ENCODE data around the gene SLC45A1.
A peak's percentile ranks its signal among the peaks of the same experiment; 100 is the strongest.
"Not testable (repeated sequence)": the region's sequence is repeated elsewhere in the genome, so short reads cannot be mapped to it uniquely, and the experiment has no call there.

The SLC45A1 gene

GRCh38 chr1:8367571-8368194 lies 49.8 kb downstream of the SLC45A1 start:
- DNase-seq (ENCODE audit: low spot score): peak; percentile 39

DNA sequence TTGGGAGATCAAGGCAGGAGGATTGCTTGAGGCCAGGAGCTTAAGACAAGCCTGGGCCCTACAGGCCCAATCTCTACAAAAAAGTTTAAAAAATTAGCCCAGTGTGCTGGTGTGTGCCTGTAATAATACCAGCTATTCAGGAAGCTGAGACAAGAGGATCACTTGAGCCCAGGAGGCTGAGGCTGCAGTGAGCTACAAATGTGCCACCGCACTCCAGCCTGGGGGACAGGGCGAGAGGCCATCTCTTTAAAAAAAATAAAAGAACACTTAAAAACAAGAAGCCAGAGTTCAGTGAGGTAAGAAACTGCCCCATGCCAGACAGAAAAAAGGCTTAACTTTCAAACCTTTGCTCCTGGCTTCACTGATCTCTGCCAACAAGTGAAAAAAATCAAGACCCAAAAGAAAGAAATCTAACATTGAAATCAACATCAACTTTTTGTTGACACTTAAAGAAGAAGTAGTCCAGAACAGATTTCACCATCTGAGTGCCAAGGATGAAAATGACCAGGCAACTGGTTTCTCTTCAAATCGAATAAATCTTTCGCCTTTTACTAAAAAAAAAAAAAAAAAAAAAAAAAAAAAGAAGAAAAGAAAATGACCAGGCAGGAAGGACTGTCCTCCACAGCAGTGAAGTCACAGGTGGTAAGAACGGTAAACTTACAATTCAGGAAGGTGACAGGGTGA lies 51.2 kb downstream of the SLC45A1 start:
- no peak for DNase-seq (ENCODE audit: low spot score)

DNA sequence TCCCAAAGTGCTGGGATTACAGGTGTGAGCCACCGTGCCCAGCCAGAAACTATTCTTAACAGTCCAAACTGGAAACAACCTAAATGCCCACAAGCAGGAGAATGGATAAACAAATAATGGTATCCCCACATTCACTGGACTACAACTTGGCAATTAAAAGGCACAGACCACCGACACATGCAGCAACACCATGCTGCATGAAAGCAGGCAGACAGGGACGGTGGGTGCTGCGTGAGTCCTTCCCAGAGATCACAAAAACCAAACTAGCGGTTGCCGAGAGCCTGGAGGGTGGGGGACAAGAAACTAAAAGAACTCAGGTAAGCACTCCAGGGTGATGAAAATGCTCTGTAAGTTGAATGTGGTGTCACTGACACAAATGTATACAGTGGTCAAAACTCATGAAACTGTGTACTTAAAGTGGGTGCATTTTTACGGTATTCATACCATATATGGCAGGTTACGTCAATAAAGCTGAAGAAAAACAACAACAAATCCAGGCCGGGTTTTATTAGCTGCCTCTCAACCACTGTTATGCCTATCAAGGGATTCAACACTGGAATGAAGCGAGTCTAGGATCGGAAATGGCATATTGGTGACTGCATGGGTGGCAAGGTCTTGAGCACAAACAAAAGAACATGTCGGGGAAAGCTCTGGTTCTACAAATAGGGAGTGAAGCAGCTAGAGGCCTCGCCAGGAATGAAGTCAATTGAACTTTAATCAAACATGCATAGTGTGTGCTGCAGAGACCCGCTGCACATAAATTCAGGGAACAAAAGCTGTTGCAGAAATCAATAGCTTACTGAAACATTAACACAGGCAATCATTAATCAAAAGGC lies 52.4 kb downstream of the SLC45A1 start:
- peak; percentile 23 for DNase-seq (ENCODE audit: low spot score)

- no peak for DNase-seq (ENCODE audit: low spot score)
Measured at GRCh38 chr1:8370905-8371315, 53.0 kb downstream of the SLC45A1 start.

DNA sequence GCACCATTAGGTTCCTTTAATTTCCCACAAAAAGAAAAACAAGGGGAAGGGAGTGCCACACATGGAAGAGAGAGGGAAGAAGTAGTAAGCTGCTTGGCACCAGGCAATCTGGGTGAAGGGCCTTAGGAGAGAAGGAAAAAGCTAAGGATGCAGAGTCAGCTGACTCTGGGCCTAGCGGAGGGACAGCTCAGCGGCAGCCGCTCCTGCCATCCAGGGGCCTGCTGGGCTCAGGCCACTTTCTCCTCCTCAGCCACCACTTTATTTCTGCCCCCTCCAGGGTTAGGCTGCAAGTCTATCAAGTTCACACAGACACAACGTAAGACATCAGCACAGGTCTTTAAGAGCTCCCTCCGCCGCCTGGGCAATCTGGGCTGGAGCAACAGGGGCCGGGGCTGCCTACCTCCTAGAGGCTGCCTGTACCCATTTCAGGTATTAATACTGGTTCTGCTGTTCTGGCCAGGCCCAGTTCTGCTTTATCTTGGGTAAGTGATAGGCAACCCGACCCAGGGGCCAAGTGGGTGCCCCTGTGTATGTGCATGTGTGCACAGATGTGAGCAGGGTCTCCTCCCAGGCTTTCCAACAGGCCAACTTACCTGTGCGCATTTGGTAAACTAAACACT lies 53.6 kb downstream of the SLC45A1 start:
- DNase-seq (ENCODE audit: low spot score): no peak

DNA sequence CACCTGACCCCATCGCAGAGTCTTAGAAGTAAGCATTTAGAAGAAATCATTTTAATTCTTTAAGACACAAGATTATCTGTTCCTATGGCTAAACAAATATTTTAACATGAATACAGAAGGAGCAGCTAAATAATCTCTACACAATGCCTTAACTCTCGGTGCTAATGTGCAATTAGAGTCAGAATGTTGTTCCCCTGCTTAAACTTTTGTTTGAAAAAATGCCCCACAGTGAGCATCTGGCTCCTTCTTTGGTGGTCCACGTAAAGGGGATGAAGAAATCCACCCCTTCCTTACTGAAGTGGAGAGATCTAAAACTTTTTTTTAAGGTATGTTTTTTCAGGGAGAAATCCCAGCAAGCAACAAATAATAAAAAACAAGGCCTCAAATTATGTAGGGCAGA lies 55.2 kb downstream of the SLC45A1 start:
- no peak for DNase-seq (ENCODE audit: low spot score)

DNA sequence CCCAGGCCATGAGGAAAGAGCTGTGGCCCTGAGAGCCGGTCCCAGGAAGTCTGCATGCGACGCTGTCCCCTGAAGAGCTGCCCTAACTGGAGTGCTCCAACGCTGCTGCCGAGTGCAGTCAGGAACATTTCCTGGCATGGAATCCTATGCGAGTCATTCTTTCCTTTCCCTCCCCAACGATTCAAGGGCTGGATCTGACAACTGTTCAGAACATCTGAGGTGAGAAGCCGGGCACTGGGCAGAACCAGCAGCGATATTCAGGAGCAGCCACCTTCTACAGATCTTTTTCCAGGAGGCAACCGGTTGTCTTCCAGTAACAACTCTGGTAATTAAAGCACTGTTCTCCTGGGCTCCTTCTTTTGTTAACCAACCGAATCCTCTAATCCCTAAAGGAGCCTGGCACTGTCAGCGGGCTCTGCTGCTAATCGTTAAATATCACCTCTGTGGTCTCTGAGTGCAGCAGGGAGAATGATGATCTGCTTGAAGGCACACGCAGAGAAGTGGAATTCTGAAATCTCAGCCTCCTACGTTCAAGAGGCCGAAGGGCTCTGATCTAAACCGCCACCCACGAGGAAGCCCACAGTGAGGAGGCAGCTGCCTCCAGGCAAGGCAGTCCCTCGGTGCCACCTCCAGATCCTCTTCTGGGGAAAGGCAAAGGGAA lies 55.8 kb downstream of the SLC45A1 start:
- DNase-seq (ENCODE audit: low spot score): peak; percentile 86

DNA sequence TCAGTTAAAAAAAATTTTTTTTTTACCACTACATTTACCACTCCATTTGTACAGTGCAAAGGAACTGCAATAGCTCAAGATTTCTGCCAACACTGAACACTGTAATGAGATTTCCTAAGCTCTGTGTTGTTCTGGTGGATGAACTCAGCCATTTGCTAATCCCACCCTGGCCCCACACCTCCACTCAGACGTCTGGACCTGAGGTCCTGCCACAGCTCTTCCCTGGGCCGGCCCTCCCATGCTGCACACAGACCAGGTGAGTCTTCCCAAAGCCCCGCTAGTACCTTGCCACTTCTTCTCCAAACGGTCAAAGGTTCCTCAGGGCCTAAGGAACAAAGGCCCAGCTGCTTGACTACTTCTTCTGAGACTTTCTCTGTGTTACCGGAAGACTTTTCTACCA lies 56.4 kb downstream of the SLC45A1 start:
- DNase-seq (ENCODE audit: low spot score): no peak

DNA sequence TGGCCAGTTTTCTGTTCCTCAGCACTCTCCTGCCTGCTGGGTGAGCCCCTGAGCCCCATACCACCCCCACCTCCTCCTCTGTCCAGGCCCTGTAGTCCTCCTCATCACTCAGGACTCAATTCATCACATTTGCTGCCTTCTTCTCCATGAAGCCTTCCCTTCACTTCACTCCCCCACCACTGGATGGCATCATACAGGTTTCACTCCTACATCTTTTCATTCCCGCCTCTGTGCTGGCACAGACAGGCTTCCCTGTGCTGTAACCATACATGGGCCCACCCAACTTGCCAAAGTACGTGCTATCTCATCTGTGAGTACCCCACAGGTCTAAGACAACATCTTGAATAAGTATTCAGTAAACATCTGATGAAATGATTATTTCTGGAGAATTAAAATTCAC lies 56.9 kb downstream of the SLC45A1 start:
- DNase-seq (ENCODE audit: low spot score): peak; percentile 62

DNA sequence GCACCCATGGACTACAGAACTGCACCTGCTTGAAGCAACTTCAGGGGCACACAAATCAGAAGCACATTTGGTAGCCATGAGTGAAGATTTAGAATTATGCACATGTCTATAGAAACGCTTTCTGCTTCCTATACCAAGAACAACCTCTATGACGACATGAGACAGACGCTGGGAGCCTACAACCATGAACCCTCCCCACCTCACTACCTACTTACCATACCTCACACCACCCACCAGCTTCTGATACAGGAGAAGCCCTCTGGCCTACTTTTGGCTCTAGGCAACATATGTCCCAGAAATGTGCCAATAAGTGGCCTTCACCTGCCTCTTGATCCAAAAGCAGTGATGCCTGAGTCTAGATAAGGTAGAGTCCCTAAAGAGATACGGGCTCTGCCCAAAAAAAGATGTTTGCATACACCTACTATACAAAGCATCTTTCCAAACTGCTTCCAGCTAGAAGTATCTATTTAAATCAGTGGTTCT lies 58.5 kb downstream of the SLC45A1 start:
- DNase-seq (ENCODE audit: low spot score): no peak

- no peak for DNase-seq (ENCODE audit: low spot score)
Measured at GRCh38 chr1:8377271-8377981, 59.5 kb downstream of the SLC45A1 start.

GRCh38 chr1:8378178-8378577 lies 60.3 kb downstream of the SLC45A1 start:
- no peak for DNase-seq (ENCODE audit: low spot score)

- DNase-seq (ENCODE audit: low spot score): no peak
Measured at GRCh38 chr1:8378981-8379470, 61.1 kb downstream of the SLC45A1 start.

DNA sequence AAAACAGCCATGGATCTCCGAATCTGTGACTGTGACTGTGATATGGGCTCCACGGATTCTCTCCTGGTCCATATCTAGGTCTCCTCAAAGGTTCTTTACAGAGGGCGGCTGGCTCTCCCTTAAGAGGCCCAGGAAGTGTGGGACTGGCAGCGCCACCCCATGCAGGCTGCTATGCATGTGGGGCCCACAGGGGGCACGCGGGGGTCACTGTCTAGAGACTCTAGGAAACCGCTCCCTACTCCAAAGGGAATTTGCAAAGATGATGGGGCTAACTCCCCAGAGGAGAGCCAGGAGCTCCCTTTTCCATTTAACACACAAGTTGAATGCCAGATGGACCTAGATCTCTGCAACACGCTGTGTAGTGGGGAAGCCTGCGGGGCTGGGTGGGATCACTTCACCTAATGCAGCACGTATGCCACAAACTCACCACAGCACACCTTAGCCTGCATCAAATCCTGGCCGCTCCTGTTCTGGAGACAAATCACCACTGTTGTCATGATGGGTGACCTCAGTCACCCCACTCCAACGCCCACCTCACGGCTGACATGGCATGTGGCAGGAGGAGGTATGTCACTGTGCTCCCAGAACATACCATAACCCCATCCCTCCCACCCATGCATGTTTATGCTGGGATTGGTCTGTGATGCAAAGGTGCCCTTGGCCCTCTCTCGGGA lies 61.7 kb downstream of the SLC45A1 start:
- no peak for DNase-seq (ENCODE audit: low spot score)

- not testable (repeated sequence) for DNase-seq (ENCODE audit: low spot score)
Measured at GRCh38 chr1:8380310-8380709, 62.4 kb downstream of the SLC45A1 start.

- no peak for DNase-seq (ENCODE audit: low spot score)
Measured at GRCh38 chr1:8381618-8382017, 63.7 kb downstream of the SLC45A1 start.

DNA sequence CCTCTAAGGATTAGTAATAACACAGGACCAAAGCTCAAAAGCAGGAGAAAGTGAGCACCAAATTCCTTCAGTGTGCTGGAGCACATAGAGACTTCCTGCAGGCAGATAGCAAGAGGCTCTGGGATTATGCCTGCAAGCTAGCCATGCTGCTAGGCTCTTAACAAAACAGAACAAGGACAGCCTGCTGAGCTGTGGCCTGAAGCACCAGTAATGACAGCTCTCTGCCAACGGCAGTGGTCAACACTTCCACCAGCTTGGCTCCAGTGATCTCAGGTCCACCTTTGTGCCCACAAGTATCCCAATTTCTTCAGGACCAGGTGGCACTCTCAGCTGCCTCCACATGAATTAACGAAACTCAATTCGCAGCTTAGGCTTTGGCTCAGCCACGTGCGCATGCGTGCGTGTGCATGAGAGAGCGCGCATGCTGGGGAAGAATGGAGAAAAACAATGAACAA lies 64.2 kb downstream of the SLC45A1 start:
- peak; percentile 93 for DNase-seq (ENCODE audit: low spot score)

DNA sequence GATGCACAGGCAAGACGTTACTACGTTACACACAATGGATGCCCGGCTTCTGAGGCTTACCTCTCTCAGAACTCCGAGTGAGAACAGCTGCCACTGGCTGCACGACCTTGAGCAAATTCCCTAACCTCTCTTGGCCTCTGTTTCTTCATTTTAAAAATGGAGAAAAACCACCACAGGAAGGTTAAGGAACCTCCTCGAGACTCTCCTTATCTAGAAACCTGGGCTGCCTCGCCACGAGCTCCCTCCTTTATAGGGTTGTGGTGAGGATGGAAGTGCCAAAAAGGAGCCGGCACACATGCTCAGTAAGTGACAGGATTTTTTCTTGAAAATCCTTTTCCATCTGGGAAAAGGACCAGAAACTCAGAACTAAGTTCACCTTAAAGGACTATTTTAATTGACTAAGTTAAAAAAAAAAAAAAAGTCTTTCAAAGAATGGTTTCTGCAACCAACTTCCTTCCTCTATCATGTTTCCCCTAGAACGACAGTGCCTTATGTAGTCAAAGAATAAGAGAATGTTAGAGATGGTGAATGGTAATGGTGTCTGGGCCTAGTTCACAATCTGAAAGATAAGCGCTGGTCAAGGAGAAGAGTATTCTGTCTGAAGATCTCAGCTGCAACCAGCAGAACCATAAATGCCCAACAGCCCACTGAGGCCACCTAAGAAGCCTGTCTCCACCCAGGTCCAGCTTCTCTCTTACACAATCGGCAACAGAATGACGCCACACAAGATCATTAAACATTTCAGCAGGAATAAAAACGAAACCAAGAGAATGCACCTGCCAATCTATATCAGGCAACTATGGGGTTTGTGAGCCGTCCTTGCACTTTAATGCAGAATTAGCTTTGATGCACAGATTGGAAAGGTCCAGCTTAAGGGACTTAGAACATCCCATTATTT lies 64.9 kb downstream of the SLC45A1 start:
- no peak for DNase-seq (ENCODE audit: low spot score)

GRCh38 chr1:8384088-8384487 lies 66.2 kb downstream of the SLC45A1 start:
- DNase-seq (ENCODE audit: low spot score): no peak

Measured in kidney tubule cell (primary cell).